HPDE6-E6E7 (cell line): ENCODE measurements around the gene CHST5.
"Not testable (repeated sequence)": the region's sequence is repeated elsewhere in the genome, so short reads cannot be mapped to it uniquely, and the experiment has no call there.

Experiments
- DNase-seq: peaks from one replicate; pipeline ENCODE4 v3.0.0; 2011; ENCODE audit warnings: missing footprints; ENCODE audit errors: extremely low spot score

CHST5 gene

GRCh38 chr16:75550211-75550662 lies 14.3 kb upstream of the CHST5 start:
- DNase-seq: peak; percentile 38

GRCh38 chr16:75548456-75548855 lies 12.5 kb upstream of the CHST5 start:
- not testable (repeated sequence) for DNase-seq

- no peak for DNase-seq
Observed at GRCh38 chr16:75546293-75546692, 10.4 kb upstream of the CHST5 start.

- DNase-seq: not testable (repeated sequence)
Observed at GRCh38 chr16:75545879-75546278, 10.0 kb upstream of the CHST5 start.

GRCh38 chr16:75542462-75542861 lies 6.6 kb upstream of the CHST5 start:
- not testable (repeated sequence) for DNase-seq

GRCh38 chr16:75541236-75541635 lies 5.3 kb upstream of the CHST5 start:
- DNase-seq: no peak

GRCh38 chr16:75538882-75539565 lies 3.1 kb upstream of the CHST5 start:
- not testable (repeated sequence) for DNase-seq

GRCh38 chr16:75537776-75538175 lies 1.9 kb upstream of the CHST5 start:
- DNase-seq: no peak

GRCh38 chr16:75535211-75535843 lies 581 bp downstream of the CHST5 start:
- DNase-seq: no peak

GRCh38 chr16:75534560-75535205 lies 1.2 kb downstream of the CHST5 start:
- no peak for DNase-seq

- no peak for DNase-seq
Observed at GRCh38 chr16:75532791-75533190, 3.1 kb downstream of the CHST5 start.

GRCh38 chr16:75532142-75532765 lies 3.7 kb downstream of the CHST5 start:
- DNase-seq: no peak

- no peak for DNase-seq
Observed at GRCh38 chr16:75529959-75530358, 5.9 kb downstream of the CHST5 start.

GRCh38 chr16:75529056-75529905 lies 6.6 kb downstream of the CHST5 start:
- no peak for DNase-seq

GRCh38 chr16:75527825-75528299 lies 8.0 kb downstream of the CHST5 start:
- DNase-seq: no peak

GRCh38 chr16:75526032-75526790 lies 9.7 kb downstream of the CHST5 start:
- DNase-seq: no peak

GRCh38 chr16:75519175-75519574 lies 16.7 kb downstream of the CHST5 start:
- no peak for DNase-seq

GRCh38 chr16:75516189-75516966 lies 19.5 kb downstream of the CHST5 start:
- DNase-seq: not testable (repeated sequence)

- no peak for DNase-seq
Observed at GRCh38 chr16:75514296-75514695, 21.6 kb downstream of the CHST5 start.

GRCh38 chr16:75506574-75506973 lies 29.3 kb downstream of the CHST5 start:
- peak; percentile 88 for DNase-seq
